HCT116 (cell line): ENCODE data around the gene SCCPDH.

ENCODE experiments used
- CBX3 ChIP-seq: IDR thresholded peaks from 2 replicates; pipeline ENCODE4 v1.6.1; 2012; ENCODE audit warnings: low read depth
- EGR1 ChIP-seq: IDR thresholded peaks from 2 replicates; pipeline ENCODE4 v1.6.1; 2012; ENCODE audit warnings: low read depth
- ELF1 ChIP-seq: IDR thresholded peaks from 2 replicates; pipeline ENCODE4 v1.6.1; 2012; ENCODE audit warnings: low read depth, borderline replicate concordance
- MAX ChIP-seq: IDR thresholded peaks from 2 replicates; pipeline ENCODE4 v1.6.1; 2012
- POLR2AphosphoS5 ChIP-seq: IDR thresholded peaks from 2 replicates; pipeline ENCODE4 v1.6.1; 2011; ENCODE audit warnings: mild to moderate bottlenecking, low read depth, low read length, moderate library complexity
- SRF ChIP-seq: IDR thresholded peaks from 2 replicates; pipeline ENCODE4 v1.6.1; 2012; ENCODE audit warnings: low read depth
- TCF7L2 ChIP-seq: IDR thresholded peaks from 2 replicates; pipeline ENCODE4 v1.7.0; 2011; ENCODE audit warnings: borderline replicate concordance, inconsistent platforms; ENCODE audit not compliant: insufficient read depth, insufficient read length; ENCODE audit errors: extremely low read depth
- YY1 ChIP-seq: IDR thresholded peaks from 2 replicates; pipeline ENCODE4 v1.6.1; 2011; ENCODE audit warnings: low read length, low read depth, moderate library complexity, mild to moderate bottlenecking; ENCODE audit not compliant: insufficient replicate concordance; ENCODE audit errors: extremely low read depth
- TF ChIP-seq, protein P1 (sequence below), 3 experiments: fragments of 200-600 bp in 1 of 3; sonication (generic) in 1 of 3; IDR thresholded peaks in 2 of 3; conservative IDR thresholded peaks in 1 of 3; 2 replicates each; pipeline ENCODE4 v1.5.1; 2012 to 2017; ENCODE audit warnings: low read depth in 2 of 3, low read length in 2 of 3, antibody characterized with exemption in 1 of 3, borderline replicate concordance in 1 of 3, control low read depth in 1 of 3, mild to moderate bottlenecking in 1 of 3, mixed read lengths in 1 of 3, mixed run types in 1 of 3, moderate library complexity in 1 of 3; ENCODE audit not compliant: insufficient read depth in 1 of 3
- TF ChIP-seq, protein P2 (sequence below): IDR thresholded peaks from 2 replicates; pipeline ENCODE4 v1.6.1; 2012; ENCODE audit warnings: low read depth

DNA sequence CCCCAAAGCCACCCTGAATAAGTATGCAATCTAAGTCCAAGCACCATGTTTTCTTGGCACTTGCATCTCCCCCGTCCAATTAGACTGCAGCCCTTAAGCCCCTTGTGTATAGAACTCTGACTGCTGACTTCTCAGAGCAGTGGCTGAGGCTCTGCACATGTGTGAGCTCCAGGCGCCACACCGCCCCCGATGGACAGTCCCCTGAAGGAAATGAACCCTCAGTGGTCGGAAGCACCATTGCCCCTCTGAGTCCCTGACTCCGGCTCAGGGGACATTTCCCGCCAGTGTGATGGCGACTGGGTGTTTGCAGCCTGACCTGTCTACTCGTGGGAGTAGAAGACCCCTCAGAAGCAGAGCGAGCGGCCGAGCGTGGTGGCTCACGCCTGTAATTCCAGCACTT is 37.2 kb upstream of the SCCPDH start:
- TF ChIP-seq, protein P1, sequence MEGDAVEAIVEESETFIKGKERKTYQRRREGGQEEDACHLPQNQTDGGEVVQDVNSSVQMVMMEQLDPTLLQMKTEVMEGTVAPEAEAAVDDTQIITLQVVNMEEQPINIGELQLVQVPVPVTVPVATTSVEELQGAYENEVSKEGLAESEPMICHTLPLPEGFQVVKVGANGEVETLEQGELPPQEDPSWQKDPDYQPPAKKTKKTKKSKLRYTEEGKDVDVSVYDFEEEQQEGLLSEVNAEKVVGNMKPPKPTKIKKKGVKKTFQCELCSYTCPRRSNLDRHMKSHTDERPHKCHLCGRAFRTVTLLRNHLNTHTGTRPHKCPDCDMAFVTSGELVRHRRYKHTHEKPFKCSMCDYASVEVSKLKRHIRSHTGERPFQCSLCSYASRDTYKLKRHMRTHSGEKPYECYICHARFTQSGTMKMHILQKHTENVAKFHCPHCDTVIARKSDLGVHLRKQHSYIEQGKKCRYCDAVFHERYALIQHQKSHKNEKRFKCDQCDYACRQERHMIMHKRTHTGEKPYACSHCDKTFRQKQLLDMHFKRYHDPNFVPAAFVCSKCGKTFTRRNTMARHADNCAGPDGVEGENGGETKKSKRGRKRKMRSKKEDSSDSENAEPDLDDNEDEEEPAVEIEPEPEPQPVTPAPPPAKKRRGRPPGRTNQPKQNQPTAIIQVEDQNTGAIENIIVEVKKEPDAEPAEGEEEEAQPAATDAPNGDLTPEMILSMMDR (IDR thresholded peaks at IDR 0.05 in 2 of 3, conservative IDR thresholded peaks at IDR 0.05 in 1 of 3; ENCODE audit: borderline replicate concordance in 1 of 3, insufficient read depth in 1 of 3, low read depth in 2 of 3, low read length in 2 of 3) = no peak
- TF ChIP-seq YY1 = no peak
- TF ChIP-seq EGR1 = no peak
- TF ChIP-seq CBX3 = no peak
- TF ChIP-seq ELF1 = no peak
- no peak for TF ChIP-seq TCF7L2
- TF ChIP-seq SRF = no peak
- TF ChIP-seq POLR2AphosphoS5 = no peak
- TF ChIP-seq MAX = no peak
- TF ChIP-seq, protein P2, sequence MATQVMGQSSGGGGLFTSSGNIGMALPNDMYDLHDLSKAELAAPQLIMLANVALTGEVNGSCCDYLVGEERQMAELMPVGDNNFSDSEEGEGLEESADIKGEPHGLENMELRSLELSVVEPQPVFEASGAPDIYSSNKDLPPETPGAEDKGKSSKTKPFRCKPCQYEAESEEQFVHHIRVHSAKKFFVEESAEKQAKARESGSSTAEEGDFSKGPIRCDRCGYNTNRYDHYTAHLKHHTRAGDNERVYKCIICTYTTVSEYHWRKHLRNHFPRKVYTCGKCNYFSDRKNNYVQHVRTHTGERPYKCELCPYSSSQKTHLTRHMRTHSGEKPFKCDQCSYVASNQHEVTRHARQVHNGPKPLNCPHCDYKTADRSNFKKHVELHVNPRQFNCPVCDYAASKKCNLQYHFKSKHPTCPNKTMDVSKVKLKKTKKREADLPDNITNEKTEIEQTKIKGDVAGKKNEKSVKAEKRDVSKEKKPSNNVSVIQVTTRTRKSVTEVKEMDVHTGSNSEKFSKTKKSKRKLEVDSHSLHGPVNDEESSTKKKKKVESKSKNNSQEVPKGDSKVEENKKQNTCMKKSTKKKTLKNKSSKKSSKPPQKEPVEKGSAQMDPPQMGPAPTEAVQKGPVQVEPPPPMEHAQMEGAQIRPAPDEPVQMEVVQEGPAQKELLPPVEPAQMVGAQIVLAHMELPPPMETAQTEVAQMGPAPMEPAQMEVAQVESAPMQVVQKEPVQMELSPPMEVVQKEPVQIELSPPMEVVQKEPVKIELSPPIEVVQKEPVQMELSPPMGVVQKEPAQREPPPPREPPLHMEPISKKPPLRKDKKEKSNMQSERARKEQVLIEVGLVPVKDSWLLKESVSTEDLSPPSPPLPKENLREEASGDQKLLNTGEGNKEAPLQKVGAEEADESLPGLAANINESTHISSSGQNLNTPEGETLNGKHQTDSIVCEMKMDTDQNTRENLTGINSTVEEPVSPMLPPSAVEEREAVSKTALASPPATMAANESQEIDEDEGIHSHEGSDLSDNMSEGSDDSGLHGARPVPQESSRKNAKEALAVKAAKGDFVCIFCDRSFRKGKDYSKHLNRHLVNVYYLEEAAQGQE = no peak
